WTC11 (cell line): ENCODE measurements around the gene EXOC3L4. TPM values are rescaled to one million over a fixed set of nuclear protein-coding genes. Genes with fewer than 3 reads are reported as not detected.

Experiments used
- ATAC-seq: fragments of 200-7000 bp; cut with Tn5 transposase; 2 replicates; pipeline ENCODE4 v1.10.0; 2021; ENCODE audit warnings: mild to moderate bottlenecking, moderate library complexity
- CTCF ChIA-PET: fragments of 300-600 bp; sonication (Branson Sonifier 250); formaldehyde crosslinking; loops from one replicate; lab custom pipeline; 2021; ENCODE audit warnings: antibody characterized with exemption; lab: Charles Lee
- POLR2A ChIA-PET: fragments of 350-600 bp; sonication (Branson Sonifier 250); formaldehyde crosslinking; loops from one replicate; lab custom pipeline; 2021; ENCODE audit warnings: antibody characterized with exemption; lab: Charles Lee
- DNase-seq: peaks from one replicate; pipeline ENCODE4 v3.0.0; 2021; ENCODE audit warnings: low spot score
- H3K27ac Mint-ChIP-seq: 2 replicates; pipeline ENCODE4 v1.8.0; 2021; ENCODE audit warnings: mixed read lengths
- H3K27me3 Mint-ChIP-seq: 2 replicates; pipeline ENCODE4 v1.8.0; 2021; ENCODE audit warnings: low read depth, mild to moderate bottlenecking, moderate library complexity, mixed read lengths
- H3K36me3 Mint-ChIP-seq: 2 replicates; pipeline ENCODE4 v1.8.0; 2021; ENCODE audit warnings: mixed read lengths
- H3K4me1 Mint-ChIP-seq: 2 replicates; pipeline ENCODE4 v1.8.0; 2022; ENCODE audit warnings: mixed read lengths
- H3K4me3 Mint-ChIP-seq: 2 replicates; pipeline ENCODE4 v1.8.0; 2021; ENCODE audit warnings: mild to moderate bottlenecking, moderate library complexity, mixed read lengths
- H3K9me3 Mint-ChIP-seq: 2 replicates; pipeline ENCODE4 v1.8.0; 2021; ENCODE audit warnings: mixed read lengths
- ATF3 ChIP-seq: sonication (generic); formaldehyde crosslinking; conservative IDR thresholded peaks from 2 replicates; pipeline ENCODE4 v1.8.1; 2022; ENCODE audit warnings: mild to moderate bottlenecking, missing genetic modification reagents
- CREM ChIP-seq: sonication (generic); formaldehyde crosslinking; IDR thresholded peaks from 2 replicates; pipeline ENCODE4 v1.8.1; 2022; ENCODE audit warnings: mild to moderate bottlenecking, missing genetic modification reagents, moderate library complexity
- E2F1 ChIP-seq: sonication (generic); formaldehyde crosslinking; IDR thresholded peaks from 2 replicates; pipeline ENCODE4 v1.8.0; 2022; ENCODE audit warnings: mild to moderate bottlenecking, missing genetic modification reagents
- GRHL2 ChIP-seq: fragments of 250-450 bp; sonication (Bioruptor Pico); IDR thresholded peaks from 2 replicates; pipeline ENCODE4 v1.8.0; 2022; ENCODE audit warnings: mild to moderate bottlenecking, moderate library complexity; ENCODE audit not compliant: insufficient replicate concordance, severe bottlenecking
- GTF2I ChIP-seq: fragments of 250-450 bp; sonication (Bioruptor Pico); conservative IDR thresholded peaks from 2 replicates; pipeline ENCODE4 v1.4.0; 2021; ENCODE audit warnings: mild to moderate bottlenecking
- IRF2 ChIP-seq: sonication (generic); formaldehyde crosslinking; IDR thresholded peaks from 2 replicates; pipeline ENCODE4 v1.8.0; 2022; ENCODE audit warnings: low read depth, missing genetic modification reagents, borderline replicate concordance
- NR3C1 ChIP-seq: sonication (generic); formaldehyde crosslinking; conservative IDR thresholded peaks from 2 replicates; pipeline ENCODE4 v1.8.1; 2023; ENCODE audit warnings: low read depth, mild to moderate bottlenecking, missing genetic modification reagents
- SMAD4 ChIP-seq: sonication (generic); formaldehyde crosslinking; IDR thresholded peaks from 2 replicates; pipeline ENCODE4 v1.8.0; 2022; ENCODE audit warnings: mild to moderate bottlenecking, missing genetic modification reagents
- SP1 ChIP-seq: sonication (generic); formaldehyde crosslinking; conservative IDR thresholded peaks from 2 replicates; pipeline ENCODE4 v1.8.1; 2022; ENCODE audit warnings: missing genetic modification reagents
- ZNF121 ChIP-seq: sonication (generic); formaldehyde crosslinking; IDR thresholded peaks from 2 replicates; pipeline ENCODE4 v1.8.0; 2023; ENCODE audit warnings: missing genetic modification reagents
- ZNF219 ChIP-seq: sonication (generic); formaldehyde crosslinking; IDR thresholded peaks from 2 replicates; pipeline ENCODE4 v1.8.0; 2023; ENCODE audit warnings: missing genetic modification reagents, mild to moderate bottlenecking, borderline replicate concordance
- ZNF232 ChIP-seq: sonication (generic); formaldehyde crosslinking; IDR thresholded peaks from 2 replicates; pipeline ENCODE4 v1.8.0; 2022; ENCODE audit warnings: mild to moderate bottlenecking, missing genetic modification reagents
- ZSCAN18 ChIP-seq: fragments of 250-450 bp; sonication (Bioruptor Pico); IDR thresholded peaks from 2 replicates; pipeline ENCODE4 v2.1.2; 2022; ENCODE audit warnings: mild to moderate bottlenecking, moderate library complexity
- total RNA-seq: library from RNA; stranded (reverse); gene quantifications from 3 replicates; pipeline ENCODE4 v1.2.3, GENCODE V29; 2021
- TF ChIP-seq, protein P1 (sequence below): sonication (generic); formaldehyde crosslinking; IDR thresholded peaks from 2 replicates; pipeline ENCODE4 v1.8.0; 2022; ENCODE audit warnings: missing genetic modification reagents
- TF ChIP-seq, protein P2 (sequence below): fragments of 250-450 bp; sonication (Bioruptor Pico); IDR thresholded peaks from 2 replicates; pipeline ENCODE4 v1.9.0; 2021; ENCODE audit warnings: mild to moderate bottlenecking
- TF ChIP-seq, protein P3 (sequence below): sonication (generic); formaldehyde crosslinking; IDR thresholded peaks from 2 replicates; pipeline ENCODE4 v1.8.1; 2023; ENCODE audit warnings: mild to moderate bottlenecking, missing genetic modification reagents, borderline replicate concordance
- TF ChIP-seq, protein P4 (sequence below): sonication (generic); formaldehyde crosslinking; IDR thresholded peaks from 2 replicates; pipeline ENCODE4 v1.8.1; 2022; ENCODE audit warnings: mild to moderate bottlenecking, missing genetic modification reagents, moderate library complexity, borderline replicate concordance

The EXOC3L4 gene
- total RNA-seq, 1 experiment from 2014 or later, result 0.42 TPM

DNA sequence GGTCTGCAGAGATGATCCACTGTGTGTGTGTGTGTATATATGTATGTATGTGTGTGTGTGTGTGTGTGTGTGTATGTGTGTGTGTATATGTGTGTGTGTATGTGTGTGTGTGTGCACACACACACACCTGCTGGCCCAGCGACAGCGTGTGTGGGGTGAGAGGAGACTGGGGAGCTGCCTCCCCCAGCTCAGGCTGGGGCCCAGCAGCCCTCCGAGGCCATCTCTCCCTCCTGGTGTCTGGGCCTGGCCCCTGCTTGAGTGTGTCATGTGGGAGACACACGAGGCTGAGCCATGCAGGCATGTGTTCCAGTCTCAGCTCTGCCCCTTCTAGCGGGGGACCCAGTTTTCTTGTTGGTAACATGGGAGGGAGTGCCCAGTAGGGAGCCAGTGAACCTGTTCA lies 18.8 kb downstream of the EXOC3L4 start:
- no peak for ATAC-seq
- H3K4me3 Mint-ChIP-seq, result no peak overlapping the region
- H3K4me1 Mint-ChIP-seq, result peaks cover 30% of the 10 kb centered on the region
- POLR2A ChIA-PET, result no interaction called here
- H3K36me3 Mint-ChIP-seq, result no peaks in the 10 kb centered on the region
- peaks cover 11% of the 10 kb centered on the region for H3K27me3 Mint-ChIP-seq
- H3K9me3 Mint-ChIP-seq, result no peaks in the 10 kb centered on the region
- no peak for TF ChIP-seq ZNF121 (CRISPR knock-in tag)
- TF ChIP-seq, protein P1, sequence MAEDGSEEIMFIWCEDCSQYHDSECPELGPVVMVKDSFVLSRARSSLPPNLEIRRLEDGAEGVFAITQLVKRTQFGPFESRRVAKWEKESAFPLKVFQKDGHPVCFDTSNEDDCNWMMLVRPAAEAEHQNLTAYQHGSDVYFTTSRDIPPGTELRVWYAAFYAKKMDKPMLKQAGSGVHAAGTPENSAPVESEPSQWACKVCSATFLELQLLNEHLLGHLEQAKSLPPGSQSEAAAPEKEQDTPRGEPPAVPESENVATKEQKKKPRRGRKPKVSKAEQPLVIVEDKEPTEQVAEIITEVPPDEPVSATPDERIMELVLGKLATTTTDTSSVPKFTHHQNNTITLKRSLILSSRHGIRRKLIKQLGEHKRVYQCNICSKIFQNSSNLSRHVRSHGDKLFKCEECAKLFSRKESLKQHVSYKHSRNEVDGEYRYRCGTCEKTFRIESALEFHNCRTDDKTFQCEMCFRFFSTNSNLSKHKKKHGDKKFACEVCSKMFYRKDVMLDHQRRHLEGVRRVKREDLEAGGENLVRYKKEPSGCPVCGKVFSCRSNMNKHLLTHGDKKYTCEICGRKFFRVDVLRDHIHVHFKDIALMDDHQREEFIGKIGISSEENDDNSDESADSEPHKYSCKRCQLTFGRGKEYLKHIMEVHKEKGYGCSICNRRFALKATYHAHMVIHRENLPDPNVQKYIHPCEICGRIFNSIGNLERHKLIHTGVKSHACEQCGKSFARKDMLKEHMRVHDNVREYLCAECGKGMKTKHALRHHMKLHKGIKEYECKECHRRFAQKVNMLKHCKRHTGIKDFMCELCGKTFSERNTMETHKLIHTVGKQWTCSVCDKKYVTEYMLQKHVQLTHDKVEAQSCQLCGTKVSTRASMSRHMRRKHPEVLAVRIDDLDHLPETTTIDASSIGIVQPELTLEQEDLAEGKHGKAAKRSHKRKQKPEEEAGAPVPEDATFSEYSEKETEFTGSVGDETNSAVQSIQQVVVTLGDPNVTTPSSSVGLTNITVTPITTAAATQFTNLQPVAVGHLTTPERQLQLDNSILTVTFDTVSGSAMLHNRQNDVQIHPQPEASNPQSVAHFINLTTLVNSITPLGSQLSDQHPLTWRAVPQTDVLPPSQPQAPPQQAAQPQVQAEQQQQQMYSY (CRISPR knock-in tag), result no peak
- no peak for TF ChIP-seq E2F1 (CRISPR knock-in tag)
- no peak for TF ChIP-seq SMAD4 (CRISPR knock-in tag)
- TF ChIP-seq CREM, result no peak
- TF ChIP-seq IRF2 (CRISPR knock-in tag), result no peak
- TF ChIP-seq, protein P2, sequence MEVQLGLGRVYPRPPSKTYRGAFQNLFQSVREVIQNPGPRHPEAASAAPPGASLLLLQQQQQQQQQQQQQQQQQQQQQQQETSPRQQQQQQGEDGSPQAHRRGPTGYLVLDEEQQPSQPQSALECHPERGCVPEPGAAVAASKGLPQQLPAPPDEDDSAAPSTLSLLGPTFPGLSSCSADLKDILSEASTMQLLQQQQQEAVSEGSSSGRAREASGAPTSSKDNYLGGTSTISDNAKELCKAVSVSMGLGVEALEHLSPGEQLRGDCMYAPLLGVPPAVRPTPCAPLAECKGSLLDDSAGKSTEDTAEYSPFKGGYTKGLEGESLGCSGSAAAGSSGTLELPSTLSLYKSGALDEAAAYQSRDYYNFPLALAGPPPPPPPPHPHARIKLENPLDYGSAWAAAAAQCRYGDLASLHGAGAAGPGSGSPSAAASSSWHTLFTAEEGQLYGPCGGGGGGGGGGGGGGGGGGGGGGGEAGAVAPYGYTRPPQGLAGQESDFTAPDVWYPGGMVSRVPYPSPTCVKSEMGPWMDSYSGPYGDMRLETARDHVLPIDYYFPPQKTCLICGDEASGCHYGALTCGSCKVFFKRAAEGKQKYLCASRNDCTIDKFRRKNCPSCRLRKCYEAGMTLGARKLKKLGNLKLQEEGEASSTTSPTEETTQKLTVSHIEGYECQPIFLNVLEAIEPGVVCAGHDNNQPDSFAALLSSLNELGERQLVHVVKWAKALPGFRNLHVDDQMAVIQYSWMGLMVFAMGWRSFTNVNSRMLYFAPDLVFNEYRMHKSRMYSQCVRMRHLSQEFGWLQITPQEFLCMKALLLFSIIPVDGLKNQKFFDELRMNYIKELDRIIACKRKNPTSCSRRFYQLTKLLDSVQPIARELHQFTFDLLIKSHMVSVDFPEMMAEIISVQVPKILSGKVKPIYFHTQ, result no peak
- TF ChIP-seq, protein P3, sequence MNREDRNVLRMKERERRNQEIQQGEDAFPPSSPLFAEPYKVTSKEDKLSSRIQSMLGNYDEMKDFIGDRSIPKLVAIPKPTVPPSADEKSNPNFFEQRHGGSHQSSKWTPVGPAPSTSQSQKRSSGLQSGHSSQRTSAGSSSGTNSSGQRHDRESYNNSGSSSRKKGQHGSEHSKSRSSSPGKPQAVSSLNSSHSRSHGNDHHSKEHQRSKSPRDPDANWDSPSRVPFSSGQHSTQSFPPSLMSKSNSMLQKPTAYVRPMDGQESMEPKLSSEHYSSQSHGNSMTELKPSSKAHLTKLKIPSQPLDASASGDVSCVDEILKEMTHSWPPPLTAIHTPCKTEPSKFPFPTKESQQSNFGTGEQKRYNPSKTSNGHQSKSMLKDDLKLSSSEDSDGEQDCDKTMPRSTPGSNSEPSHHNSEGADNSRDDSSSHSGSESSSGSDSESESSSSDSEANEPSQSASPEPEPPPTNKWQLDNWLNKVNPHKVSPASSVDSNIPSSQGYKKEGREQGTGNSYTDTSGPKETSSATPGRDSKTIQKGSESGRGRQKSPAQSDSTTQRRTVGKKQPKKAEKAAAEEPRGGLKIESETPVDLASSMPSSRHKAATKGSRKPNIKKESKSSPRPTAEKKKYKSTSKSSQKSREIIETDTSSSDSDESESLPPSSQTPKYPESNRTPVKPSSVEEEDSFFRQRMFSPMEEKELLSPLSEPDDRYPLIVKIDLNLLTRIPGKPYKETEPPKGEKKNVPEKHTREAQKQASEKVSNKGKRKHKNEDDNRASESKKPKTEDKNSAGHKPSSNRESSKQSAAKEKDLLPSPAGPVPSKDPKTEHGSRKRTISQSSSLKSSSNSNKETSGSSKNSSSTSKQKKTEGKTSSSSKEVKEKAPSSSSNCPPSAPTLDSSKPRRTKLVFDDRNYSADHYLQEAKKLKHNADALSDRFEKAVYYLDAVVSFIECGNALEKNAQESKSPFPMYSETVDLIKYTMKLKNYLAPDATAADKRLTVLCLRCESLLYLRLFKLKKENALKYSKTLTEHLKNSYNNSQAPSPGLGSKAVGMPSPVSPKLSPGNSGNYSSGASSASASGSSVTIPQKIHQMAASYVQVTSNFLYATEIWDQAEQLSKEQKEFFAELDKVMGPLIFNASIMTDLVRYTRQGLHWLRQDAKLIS, result no peak
- no peak for TF ChIP-seq ZNF232 (CRISPR knock-in tag)
- TF ChIP-seq ZNF219 (CRISPR knock-in tag), result no peak
- no peak for TF ChIP-seq SP1 (CRISPR knock-in tag)
- TF ChIP-seq ATF3, result no peak
- TF ChIP-seq, protein P4, sequence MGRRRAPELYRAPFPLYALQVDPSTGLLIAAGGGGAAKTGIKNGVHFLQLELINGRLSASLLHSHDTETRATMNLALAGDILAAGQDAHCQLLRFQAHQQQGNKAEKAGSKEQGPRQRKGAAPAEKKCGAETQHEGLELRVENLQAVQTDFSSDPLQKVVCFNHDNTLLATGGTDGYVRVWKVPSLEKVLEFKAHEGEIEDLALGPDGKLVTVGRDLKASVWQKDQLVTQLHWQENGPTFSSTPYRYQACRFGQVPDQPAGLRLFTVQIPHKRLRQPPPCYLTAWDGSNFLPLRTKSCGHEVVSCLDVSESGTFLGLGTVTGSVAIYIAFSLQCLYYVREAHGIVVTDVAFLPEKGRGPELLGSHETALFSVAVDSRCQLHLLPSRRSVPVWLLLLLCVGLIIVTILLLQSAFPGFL (CRISPR knock-in tag), result no peak
- no peak for TF ChIP-seq ZSCAN18 (CRISPR knock-in tag)
- no peak for TF ChIP-seq GTF2I (CRISPR knock-in tag)
- no peak for TF ChIP-seq NR3C1 (CRISPR knock-in tag)
- no peak for TF ChIP-seq GRHL2
- DNase-seq, result no peak
- no peak overlapping the region for H3K27ac Mint-ChIP-seq
- CTCF ChIA-PET, result interaction anchor here (0.7 to 1.1 kb wide), 4 partner anchors 9 to 28 kb away, joined by 3 to 4 read pairs (median 3); partner anchors contain the start of gene TNFAIP2
